ENCODE data around the gene CDH23. TPM values are rescaled to one million over a fixed set of nuclear protein-coding genes. Genes with fewer than 3 reads are reported as not detected.

Gene CDH23
- total RNA-seq, 1 experiment from 2014 or later, result 2.9 TPM

DNA sequence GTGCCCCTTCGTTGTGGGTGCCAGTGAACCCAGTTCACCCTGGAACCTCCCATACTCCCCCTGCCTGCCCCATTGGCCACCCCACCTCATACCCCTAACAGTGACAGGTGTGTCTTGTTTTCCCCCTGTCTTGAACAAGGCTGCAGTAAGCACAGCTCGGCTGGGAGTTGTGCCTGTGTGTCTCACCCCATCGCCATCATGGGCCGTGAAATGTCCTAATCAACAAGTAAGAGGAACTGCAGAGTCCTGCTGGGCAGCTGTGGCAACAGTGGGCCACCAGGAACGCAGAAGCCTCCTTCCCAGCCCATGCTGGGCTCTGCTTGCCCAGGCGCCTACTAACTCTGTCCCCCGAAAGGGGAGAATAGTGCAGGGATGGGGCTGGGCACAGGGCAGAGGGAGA, 231.2 kb downstream of the CDH23 start (continued):
- no peak for TF ChIP-seq PRRX2 (CRISPR knock-in tag; IDR thresholded peaks at IDR 0.05)
- TF ChIP-seq RELA (CRISPR knock-in tag; IDR thresholded peaks at IDR 0.05; ENCODE audit: borderline replicate concordance), result no peak
- TF ChIP-seq CREB1 (CRISPR knock-in tag; IDR thresholded peaks at IDR 0.05), result no peak
- no peak for TF ChIP-seq ATF1 (CRISPR knock-in tag; IDR thresholded peaks at IDR 0.05)

DNA sequence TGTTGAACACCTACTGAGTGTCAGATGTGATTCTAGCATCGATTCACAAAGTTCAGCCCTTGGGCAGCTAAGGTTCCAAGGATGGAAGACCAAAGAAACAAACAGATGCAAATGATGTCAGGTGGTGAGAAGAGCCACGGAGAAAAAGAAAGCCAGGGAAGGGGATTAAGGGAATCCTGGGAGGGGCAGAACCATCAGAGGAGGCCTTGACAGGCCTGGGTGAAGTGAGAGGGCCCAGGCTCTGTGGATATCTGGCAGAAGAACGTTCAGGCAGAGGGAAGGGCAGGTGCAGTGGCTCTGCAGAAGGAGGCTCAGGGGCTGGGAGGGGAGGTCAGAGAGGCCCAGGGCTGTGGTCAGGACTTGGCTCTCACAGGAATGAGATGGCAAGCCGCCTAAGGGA, 232.4 kb downstream of the CDH23 start:
- peaks cover 77% of the 10 kb centered on the region for H3K4me1 Mint-ChIP-seq

DNA sequence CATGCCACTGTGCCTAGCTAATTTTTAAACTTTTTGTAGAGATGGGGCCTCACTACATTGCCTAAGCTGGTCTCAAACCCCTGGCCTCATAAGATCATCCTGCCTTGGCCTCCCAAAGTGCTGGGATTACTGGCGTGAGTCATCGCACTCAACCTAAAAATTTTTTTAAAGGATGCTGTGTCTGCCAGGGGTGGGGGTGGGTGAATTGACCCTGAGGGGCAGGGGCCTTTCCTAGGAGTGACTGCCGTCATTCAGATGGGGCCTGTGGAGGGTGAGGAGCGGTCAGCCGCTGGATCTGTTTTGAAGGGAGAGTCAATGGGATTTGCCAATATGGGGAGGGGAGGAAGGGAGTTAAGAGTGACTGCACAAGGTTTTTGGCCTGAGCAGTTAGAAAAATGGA, 233.4 kb downstream of the CDH23 start:
- peaks cover 77% of the 10 kb centered on the region for H3K4me1 Mint-ChIP-seq
- H3K4me3 Mint-ChIP-seq, result no peak overlapping the region
- CTCF ChIA-PET, result interaction anchor here (0.6 to 5.8 kb wide), 5 partner anchors 19 to 286 kb away, joined by 3 to 36 read pairs (median 5); no protein-coding TSS in a partner anchor
- no peaks in the 10 kb centered on the region for H3K36me3 Mint-ChIP-seq
- H3K27me3 Mint-ChIP-seq (ENCODE audit: low read depth), result peaks cover 57% of the 10 kb centered on the region
- ATAC-seq (no peak), DNase-seq (ENCODE audit: low spot score) (no peak)
- H3K9me3 Mint-ChIP-seq, result no peaks in the 10 kb centered on the region
- H3K27ac Mint-ChIP-seq, result no peak overlapping the region
- POLR2A ChIA-PET, result no interaction called here
- TF ChIP-seq OVOL2 (CRISPR knock-in tag; IDR thresholded peaks at IDR 0.05; ENCODE audit: borderline replicate concordance), result no peak
- TF ChIP-seq, protein P1, sequence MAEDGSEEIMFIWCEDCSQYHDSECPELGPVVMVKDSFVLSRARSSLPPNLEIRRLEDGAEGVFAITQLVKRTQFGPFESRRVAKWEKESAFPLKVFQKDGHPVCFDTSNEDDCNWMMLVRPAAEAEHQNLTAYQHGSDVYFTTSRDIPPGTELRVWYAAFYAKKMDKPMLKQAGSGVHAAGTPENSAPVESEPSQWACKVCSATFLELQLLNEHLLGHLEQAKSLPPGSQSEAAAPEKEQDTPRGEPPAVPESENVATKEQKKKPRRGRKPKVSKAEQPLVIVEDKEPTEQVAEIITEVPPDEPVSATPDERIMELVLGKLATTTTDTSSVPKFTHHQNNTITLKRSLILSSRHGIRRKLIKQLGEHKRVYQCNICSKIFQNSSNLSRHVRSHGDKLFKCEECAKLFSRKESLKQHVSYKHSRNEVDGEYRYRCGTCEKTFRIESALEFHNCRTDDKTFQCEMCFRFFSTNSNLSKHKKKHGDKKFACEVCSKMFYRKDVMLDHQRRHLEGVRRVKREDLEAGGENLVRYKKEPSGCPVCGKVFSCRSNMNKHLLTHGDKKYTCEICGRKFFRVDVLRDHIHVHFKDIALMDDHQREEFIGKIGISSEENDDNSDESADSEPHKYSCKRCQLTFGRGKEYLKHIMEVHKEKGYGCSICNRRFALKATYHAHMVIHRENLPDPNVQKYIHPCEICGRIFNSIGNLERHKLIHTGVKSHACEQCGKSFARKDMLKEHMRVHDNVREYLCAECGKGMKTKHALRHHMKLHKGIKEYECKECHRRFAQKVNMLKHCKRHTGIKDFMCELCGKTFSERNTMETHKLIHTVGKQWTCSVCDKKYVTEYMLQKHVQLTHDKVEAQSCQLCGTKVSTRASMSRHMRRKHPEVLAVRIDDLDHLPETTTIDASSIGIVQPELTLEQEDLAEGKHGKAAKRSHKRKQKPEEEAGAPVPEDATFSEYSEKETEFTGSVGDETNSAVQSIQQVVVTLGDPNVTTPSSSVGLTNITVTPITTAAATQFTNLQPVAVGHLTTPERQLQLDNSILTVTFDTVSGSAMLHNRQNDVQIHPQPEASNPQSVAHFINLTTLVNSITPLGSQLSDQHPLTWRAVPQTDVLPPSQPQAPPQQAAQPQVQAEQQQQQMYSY (CRISPR knock-in tag; IDR thresholded peaks at IDR 0.05), result no peak
- TF ChIP-seq, protein P2, sequence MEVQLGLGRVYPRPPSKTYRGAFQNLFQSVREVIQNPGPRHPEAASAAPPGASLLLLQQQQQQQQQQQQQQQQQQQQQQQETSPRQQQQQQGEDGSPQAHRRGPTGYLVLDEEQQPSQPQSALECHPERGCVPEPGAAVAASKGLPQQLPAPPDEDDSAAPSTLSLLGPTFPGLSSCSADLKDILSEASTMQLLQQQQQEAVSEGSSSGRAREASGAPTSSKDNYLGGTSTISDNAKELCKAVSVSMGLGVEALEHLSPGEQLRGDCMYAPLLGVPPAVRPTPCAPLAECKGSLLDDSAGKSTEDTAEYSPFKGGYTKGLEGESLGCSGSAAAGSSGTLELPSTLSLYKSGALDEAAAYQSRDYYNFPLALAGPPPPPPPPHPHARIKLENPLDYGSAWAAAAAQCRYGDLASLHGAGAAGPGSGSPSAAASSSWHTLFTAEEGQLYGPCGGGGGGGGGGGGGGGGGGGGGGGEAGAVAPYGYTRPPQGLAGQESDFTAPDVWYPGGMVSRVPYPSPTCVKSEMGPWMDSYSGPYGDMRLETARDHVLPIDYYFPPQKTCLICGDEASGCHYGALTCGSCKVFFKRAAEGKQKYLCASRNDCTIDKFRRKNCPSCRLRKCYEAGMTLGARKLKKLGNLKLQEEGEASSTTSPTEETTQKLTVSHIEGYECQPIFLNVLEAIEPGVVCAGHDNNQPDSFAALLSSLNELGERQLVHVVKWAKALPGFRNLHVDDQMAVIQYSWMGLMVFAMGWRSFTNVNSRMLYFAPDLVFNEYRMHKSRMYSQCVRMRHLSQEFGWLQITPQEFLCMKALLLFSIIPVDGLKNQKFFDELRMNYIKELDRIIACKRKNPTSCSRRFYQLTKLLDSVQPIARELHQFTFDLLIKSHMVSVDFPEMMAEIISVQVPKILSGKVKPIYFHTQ (CRISPR knock-in tag; IDR thresholded peaks at IDR 0.05), result no peak
- TF ChIP-seq, protein P3, sequence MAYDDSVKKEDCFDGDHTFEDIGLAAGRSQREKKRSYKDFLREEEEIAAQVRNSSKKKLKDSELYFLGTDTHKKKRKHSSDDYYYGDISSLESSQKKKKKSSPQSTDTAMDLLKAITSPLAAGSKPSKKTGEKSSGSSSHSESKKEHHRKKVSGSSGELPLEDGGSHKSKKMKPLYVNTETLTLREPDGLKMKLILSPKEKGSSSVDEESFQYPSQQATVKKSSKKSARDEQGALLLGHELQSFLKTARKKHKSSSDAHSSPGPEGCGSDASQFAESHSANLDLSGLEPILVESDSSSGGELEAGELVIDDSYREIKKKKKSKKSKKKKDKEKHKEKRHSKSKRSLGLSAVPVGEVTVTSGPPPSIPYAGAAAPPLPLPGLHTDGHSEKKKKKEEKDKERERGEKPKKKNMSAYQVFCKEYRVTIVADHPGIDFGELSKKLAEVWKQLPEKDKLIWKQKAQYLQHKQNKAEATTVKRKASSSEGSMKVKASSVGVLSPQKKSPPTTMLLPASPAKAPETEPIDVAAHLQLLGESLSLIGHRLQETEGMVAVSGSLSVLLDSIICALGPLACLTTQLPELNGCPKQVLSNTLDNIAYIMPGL (CRISPR knock-in tag; IDR thresholded peaks at IDR 0.05), result no peak
- TF ChIP-seq FOXK1 (CRISPR knock-in tag; IDR thresholded peaks at IDR 0.05), result no peak
- TF ChIP-seq SOX15 (CRISPR knock-in tag; IDR thresholded peaks at IDR 0.05), result no peak
- no peak for TF ChIP-seq HMGA2 (CRISPR knock-in tag; IDR thresholded peaks at IDR 0.05)
- no peak for TF ChIP-seq CBFB (CRISPR knock-in tag; IDR thresholded peaks at IDR 0.05; ENCODE audit: low read depth)

More for the DNA sequence above, 232.4 kb downstream of the CDH23 start:
- ChIA-PET CTCF (interaction anchor here (5.8 kb wide), 1 partner anchor 68 kb away, joined by 36 read pairs; no protein-coding TSS in a partner anchor), POLR2A (no interaction called here)
- Mint-ChIP-seq H3K36me3 (no peaks in the 10 kb centered on the region), H3K27ac (no peak overlapping the region), H3K27me3 (ENCODE audit: low read depth) (peaks cover 47% of the 10 kb centered on the region), H3K4me3 (no peak overlapping the region), H3K9me3 (no peaks in the 10 kb centered on the region)
- ATAC-seq (no peak), DNase-seq (ENCODE audit: low spot score) (no peak)
- TF ChIP-seq, protein P4, sequence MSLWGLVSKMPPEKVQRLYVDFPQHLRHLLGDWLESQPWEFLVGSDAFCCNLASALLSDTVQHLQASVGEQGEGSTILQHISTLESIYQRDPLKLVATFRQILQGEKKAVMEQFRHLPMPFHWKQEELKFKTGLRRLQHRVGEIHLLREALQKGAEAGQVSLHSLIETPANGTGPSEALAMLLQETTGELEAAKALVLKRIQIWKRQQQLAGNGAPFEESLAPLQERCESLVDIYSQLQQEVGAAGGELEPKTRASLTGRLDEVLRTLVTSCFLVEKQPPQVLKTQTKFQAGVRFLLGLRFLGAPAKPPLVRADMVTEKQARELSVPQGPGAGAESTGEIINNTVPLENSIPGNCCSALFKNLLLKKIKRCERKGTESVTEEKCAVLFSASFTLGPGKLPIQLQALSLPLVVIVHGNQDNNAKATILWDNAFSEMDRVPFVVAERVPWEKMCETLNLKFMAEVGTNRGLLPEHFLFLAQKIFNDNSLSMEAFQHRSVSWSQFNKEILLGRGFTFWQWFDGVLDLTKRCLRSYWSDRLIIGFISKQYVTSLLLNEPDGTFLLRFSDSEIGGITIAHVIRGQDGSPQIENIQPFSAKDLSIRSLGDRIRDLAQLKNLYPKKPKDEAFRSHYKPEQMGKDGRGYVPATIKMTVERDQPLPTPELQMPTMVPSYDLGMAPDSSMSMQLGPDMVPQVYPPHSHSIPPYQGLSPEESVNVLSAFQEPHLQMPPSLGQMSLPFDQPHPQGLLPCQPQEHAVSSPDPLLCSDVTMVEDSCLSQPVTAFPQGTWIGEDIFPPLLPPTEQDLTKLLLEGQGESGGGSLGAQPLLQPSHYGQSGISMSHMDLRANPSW (CRISPR knock-in tag; conservative IDR thresholded peaks at IDR 0.05; ENCODE audit: low read depth), result no peak
- TF ChIP-seq, protein P5, sequence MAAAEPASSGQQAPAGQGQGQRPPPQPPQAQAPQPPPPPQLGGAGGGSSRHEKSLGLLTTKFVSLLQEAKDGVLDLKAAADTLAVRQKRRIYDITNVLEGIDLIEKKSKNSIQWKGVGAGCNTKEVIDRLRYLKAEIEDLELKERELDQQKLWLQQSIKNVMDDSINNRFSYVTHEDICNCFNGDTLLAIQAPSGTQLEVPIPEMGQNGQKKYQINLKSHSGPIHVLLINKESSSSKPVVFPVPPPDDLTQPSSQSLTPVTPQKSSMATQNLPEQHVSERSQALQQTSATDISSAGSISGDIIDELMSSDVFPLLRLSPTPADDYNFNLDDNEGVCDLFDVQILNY (CRISPR knock-in tag; IDR thresholded peaks at IDR 0.05), result no peak
- TF ChIP-seq, protein P1 (CRISPR knock-in tag; IDR thresholded peaks at IDR 0.05), result peak; percentile 66; the same call in 1 of the 2 replicates

Data from WTC11 (cell line).